Activated CD4-positive, alpha-beta T cell treated with anti-CD3 and anti-CD28 coated beads, Interleukin-2, amount 10 ng/mL, durations not matched to agents 24 days and 14 days (primary cell): ENCODE results near the gene UBA52. TPM values are rescaled to one million over a fixed set of nuclear protein-coding genes. Genes with fewer than 3 reads are reported as not detected.
A peak's percentile ranks its signal among the peaks of the same experiment; 100 is the strongest.

Source experiments
- DNase-seq: peaks from one replicate; pipeline ENCODE4 v3.0.0; 2022
- H3K27ac Mint-ChIP-seq: one replicate; pipeline ENCODE4 v1.8.0; 2022; ENCODE audit warnings: mild to moderate bottlenecking, mixed read lengths
- H3K27me3 Mint-ChIP-seq: one replicate; pipeline ENCODE4 v1.8.0; 2022; ENCODE audit warnings: mixed read lengths
- H3K36me3 Mint-ChIP-seq: one replicate; pipeline ENCODE4 v1.8.0; 2022; ENCODE audit warnings: low read depth, mild to moderate bottlenecking, mixed read lengths
- H3K4me1 Mint-ChIP-seq: one replicate; pipeline ENCODE4 v1.8.0; 2021; ENCODE audit warnings: mixed read lengths
- H3K4me3 Mint-ChIP-seq: one replicate; pipeline ENCODE4 v1.8.0; 2022; ENCODE audit warnings: mild to moderate bottlenecking, moderate library complexity, mixed read lengths
- H3K9me3 Mint-ChIP-seq: one replicate; pipeline ENCODE4 v1.8.0; 2021; ENCODE audit warnings: mixed read lengths
- intact Hi-C: fragments of 100-400 bp; cut with micrococcal nuclease; formaldehyde crosslinking; loops from one replicate; pipeline ENCODE4 v1.15.1; 2023
- total RNA-seq: library from RNA; stranded (reverse); gene quantifications from 2 replicates; pipeline ENCODE4 v1.2.3, GENCODE V29; 2022

UBA52 gene
- total RNA-seq, 1 donor from 2014 or later: 1,604 TPM

- peaks cover 58% of the 10 kb centered on the region for H3K27me3 Mint-ChIP-seq
- no peaks in the 10 kb centered on the region for H3K36me3 Mint-ChIP-seq
- intact Hi-C loops: no loop called here
- no peak overlapping the region for H3K4me3 Mint-ChIP-seq
- DNase-seq: no peak
- peaks cover 2% of the 10 kb centered on the region for H3K4me1 Mint-ChIP-seq
- no peak overlapping the region for H3K27ac Mint-ChIP-seq
- H3K9me3 Mint-ChIP-seq: no peaks in the 10 kb centered on the region
Observed at GRCh38 chr19:18603958-18604819, 32.5 kb downstream of the UBA52 start.

GRCh38 chr19:18604820-18605159 lies 33.1 kb downstream of the UBA52 start:
- H3K4me3 Mint-ChIP-seq: no peak overlapping the region
- H3K4me1 Mint-ChIP-seq: peaks cover 2% of the 10 kb centered on the region
- H3K36me3 Mint-ChIP-seq: no peaks in the 10 kb centered on the region
- DNase-seq: no peak
- no peaks in the 10 kb centered on the region for H3K9me3 Mint-ChIP-seq
- H3K27me3 Mint-ChIP-seq: peaks cover 64% of the 10 kb centered on the region
- intact Hi-C loops: no loop called here
- H3K27ac Mint-ChIP-seq: no peak overlapping the region

- DNase-seq: no peak
- peaks cover 66% of the 10 kb centered on the region for H3K27me3 Mint-ChIP-seq
- peaks cover 2% of the 10 kb centered on the region for H3K4me1 Mint-ChIP-seq
- H3K9me3 Mint-ChIP-seq: no peaks in the 10 kb centered on the region
- no peaks in the 10 kb centered on the region for H3K36me3 Mint-ChIP-seq
- intact Hi-C loops: no loop called here
- H3K27ac Mint-ChIP-seq: no peak overlapping the region
- H3K4me3 Mint-ChIP-seq: no peak overlapping the region
Observed at GRCh38 chr19:18605196-18605545, 33.5 kb downstream of the UBA52 start.

- Mint-ChIP-seq H3K4me3 (no peak overlapping the region), H3K36me3 (no peaks in the 10 kb centered on the region), H3K9me3 (no peaks in the 10 kb centered on the region), H3K27ac (no peak overlapping the region), H3K27me3 (peaks cover 70% of the 10 kb centered on the region), H3K4me1 (peaks cover 2% of the 10 kb centered on the region)
- intact Hi-C loops: no loop called here
- no peak for DNase-seq
Observed at GRCh38 chr19:18605546-18606280, 34.1 kb downstream of the UBA52 start.

- Mint-ChIP-seq H3K4me3 (no peak within 1 kb of the TSS), H3K27me3 (peaks cover 74% of the 10 kb centered on the region), H3K36me3 (no peaks in the 10 kb centered on the region), H3K4me1 (peaks cover 6% of the 10 kb centered on the region), H3K9me3 (no peaks in the 10 kb centered on the region), H3K27ac (no peak within 1 kb of the TSS)
- intact Hi-C loops: no loop called here
- no peak for DNase-seq
Observed at GRCh38 chr19:18606281-18607225, 34.9 kb downstream of the UBA52 start, which contains the start of gene CRLF1. CRLF1 (minus strand) TSS chr19:18606799; CDS start chr19:18606656, 143 bp downstream.

- intact Hi-C loops: no loop called here
- Mint-ChIP-seq H3K9me3 (no peaks in the 10 kb centered on the region), H3K36me3 (peaks cover 1% of the 10 kb centered on the region), H3K4me3 (no peak overlapping the region), H3K27ac (no peak overlapping the region), H3K27me3 (peaks cover 73% of the 10 kb centered on the region), H3K4me1 (peaks cover 11% of the 10 kb centered on the region)
- no peak for DNase-seq
Observed at GRCh38 chr19:18607226-18608101, 35.8 kb downstream of the UBA52 start.

GRCh38 chr19:18608102-18608804 lies 36.6 kb downstream of the UBA52 start:
- no peak for DNase-seq
- H3K4me3 Mint-ChIP-seq: no peak overlapping the region
- no peaks in the 10 kb centered on the region for H3K9me3 Mint-ChIP-seq
- H3K36me3 Mint-ChIP-seq: peaks cover 1% of the 10 kb centered on the region
- H3K4me1 Mint-ChIP-seq: peaks cover 10% of the 10 kb centered on the region
- intact Hi-C loops: no loop called here
- no peak overlapping the region for H3K27ac Mint-ChIP-seq
- peaks cover 69% of the 10 kb centered on the region for H3K27me3 Mint-ChIP-seq

- Mint-ChIP-seq H3K27ac (no peak overlapping the region), H3K4me3 (no peak overlapping the region), H3K9me3 (no peaks in the 10 kb centered on the region), H3K4me1 (peaks cover 9% of the 10 kb centered on the region), H3K27me3 (peaks cover 73% of the 10 kb centered on the region), H3K36me3 (peaks cover 1% of the 10 kb centered on the region)
- intact Hi-C loops: no loop called here
- DNase-seq: peak; percentile 55
Observed at GRCh38 chr19:18608805-18609716, 37.4 kb downstream of the UBA52 start.

GRCh38 chr19:18609717-18610051 lies 38.0 kb downstream of the UBA52 start:
- H3K27me3 Mint-ChIP-seq: peaks cover 74% of the 10 kb centered on the region
- H3K36me3 Mint-ChIP-seq: peaks cover 1% of the 10 kb centered on the region
- DNase-seq: no peak
- H3K4me3 Mint-ChIP-seq: no peak overlapping the region
- H3K9me3 Mint-ChIP-seq: no peaks in the 10 kb centered on the region
- no peak overlapping the region for H3K27ac Mint-ChIP-seq
- intact Hi-C loops: loop anchor here (5.0 kb wide), 1 partner anchor 183 kb away; the partner anchor contains the start of gene COMP
- peaks cover 9% of the 10 kb centered on the region for H3K4me1 Mint-ChIP-seq

- H3K36me3 Mint-ChIP-seq: peaks cover 1% of the 10 kb centered on the region
- no peak for DNase-seq
- intact Hi-C loops: loop anchor here (5.0 kb wide), 1 partner anchor 182 kb away; the partner anchor contains the start of gene COMP
- peaks cover 74% of the 10 kb centered on the region for H3K27me3 Mint-ChIP-seq
- no peaks in the 10 kb centered on the region for H3K9me3 Mint-ChIP-seq
- H3K27ac Mint-ChIP-seq: no peak overlapping the region
- H3K4me1 Mint-ChIP-seq: peaks cover 9% of the 10 kb centered on the region
- no peak overlapping the region for H3K4me3 Mint-ChIP-seq
Observed at GRCh38 chr19:18610245-18610555, 38.5 kb downstream of the UBA52 start.

- Mint-ChIP-seq H3K9me3 (no peaks in the 10 kb centered on the region), H3K4me1 (peaks cover 9% of the 10 kb centered on the region), H3K4me3 (no peak overlapping the region), H3K27me3 (peaks cover 72% of the 10 kb centered on the region), H3K36me3 (peaks cover 1% of the 10 kb centered on the region), H3K27ac (peak overlapping the region; percentile 21)
- no peak for DNase-seq
- intact Hi-C loops: loop anchor here (5.0 kb wide), 1 partner anchor 182 kb away; the partner anchor contains the start of gene COMP
Observed at GRCh38 chr19:18610556-18611326, 39.1 kb downstream of the UBA52 start.
